Fibroblast of lung (primary cell): ENCODE results near the gene C3.

ENCODE experiments used
- CTCF ChIP-seq, 2 donors: IDR thresholded peaks in 1 of 2; conservative IDR thresholded peaks in 1 of 2; 1 replicate in 1 of 2; 2 replicates in 1 of 2; pipeline ENCODE4 v1.5.1; 2011 to 2012; ENCODE audit warnings: low read length in 2 of 2, control low read depth in 1 of 2, inconsistent platforms in 1 of 2, low read depth in 1 of 2, mild to moderate bottlenecking in 1 of 2
- EZH2 ChIP-seq: IDR thresholded peaks from 2 replicates; pipeline ENCODE4 v1.5.1; 2012; ENCODE audit warnings: low read length, control low read depth, mild to moderate bottlenecking; ENCODE audit errors: missing control alignments

GRCh38 chr19:6737284-6737872 lies 16.9 kb upstream of the C3 start, which contains the start of gene GPR108:
- TF ChIP-seq CTCF (conservative IDR thresholded peaks at IDR 0.05 in 1 of 2, IDR thresholded peaks at IDR 0.05 in 1 of 2; ENCODE audit: low read depth in 1 of 2, low read length in 2 of 2) (no peak), EZH2 (no peak)
